Measurements from ENCODE around the gene UGT2B17. TPM values are rescaled to one million over a fixed set of nuclear protein-coding genes. Genes with fewer than 3 reads are reported as not detected.

The UGT2B17 gene
- not detected in 2 replicates for total RNA-seq

DNA sequence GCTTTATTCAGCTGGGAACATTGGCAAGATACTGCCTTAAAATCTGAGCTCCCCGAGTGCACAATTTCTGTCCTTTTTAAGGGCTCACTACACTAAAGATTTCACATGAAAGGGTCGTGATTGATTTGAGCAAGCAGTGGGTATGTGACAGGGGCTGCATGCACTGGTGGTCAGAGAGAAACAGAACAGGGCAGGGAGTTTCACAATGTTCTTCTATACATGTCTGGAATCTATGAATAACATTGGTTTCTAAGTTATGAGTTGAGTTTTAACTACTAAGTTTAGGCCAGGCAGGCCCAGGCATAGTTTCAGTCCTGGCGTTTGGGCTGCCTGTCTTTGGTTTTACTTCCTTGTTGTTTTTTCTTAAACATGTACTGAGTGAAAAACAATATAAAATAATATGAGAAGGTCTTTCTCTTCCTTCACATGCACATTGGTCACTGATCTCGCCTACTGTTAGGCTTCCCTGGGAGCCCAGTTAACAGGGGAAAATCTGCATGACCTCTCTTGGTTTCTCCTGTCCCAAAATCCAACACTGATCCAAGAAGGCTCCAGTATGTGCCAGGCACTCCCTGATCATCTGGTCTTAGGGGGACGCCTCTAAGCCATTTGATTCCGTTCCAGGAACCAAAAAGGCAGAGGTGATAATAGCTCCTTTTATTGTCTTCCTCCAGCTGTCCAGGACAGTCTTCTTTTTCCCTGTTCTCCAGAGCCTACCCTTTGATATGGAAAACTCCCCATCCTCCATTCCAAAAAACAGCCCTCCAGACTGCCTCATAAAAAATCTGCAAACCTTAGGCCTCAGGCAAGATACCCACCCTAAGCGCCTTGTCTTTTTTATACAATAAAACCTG, at the start of gene UGT2B17:
TSS of gene UGT2B17 (minus strand) at position 51 of the 854 bp plus-strand sequence. CDS start 7,838 bp downstream, outside the sequence.

Other genes with a start within 250 kb of the UGT2B17 start
- 30.2 and 39.9 TPM in 2 replicates for gene YTHDC1, start 226.2 kb downstream of the UGT2B17 start, total RNA-seq
- gene TMPRSS11E, start 128.9 kb downstream of the UGT2B17 start, total RNA-seq, result not detected in 2 replicates
- gene UGT2B15, start 94.3 kb upstream of the UGT2B17 start, total RNA-seq, result not detected in 2 replicates
- gene UGT2B10, start 239.7 kb upstream of the UGT2B17 start, total RNA-seq, result not detected in 2 replicates

Measured in regular cardiac myocyte (primary cell).